Neural progenitor cell (in vitro differentiated cells): ENCODE results near the gene ITSN1. TPM values are rescaled to one million over a fixed set of nuclear protein-coding genes. Genes with fewer than 3 reads are reported as not detected.

ENCODE experiments used
- DNase-seq: peaks from one replicate; pipeline ENCODE4 v3.0.0-alpha.2; 2016; ENCODE audit warnings: low spot score
- H2AFZ ChIP-seq: fragments of 200-600 bp; sonication (generic); replicated peaks from 2 replicates; pipeline ENCODE4 v1.6.1; 2016; ENCODE audit warnings: antibody characterized with exemption
- H3F3A ChIP-seq: fragments of 200-600 bp; sonication (generic); 2 replicates; pipeline ENCODE4 v1.6.1; 2016; ENCODE audit warnings: antibody characterized with exemption, low read depth
- H3K27ac ChIP-seq: fragments of 200-600 bp; sonication (generic); 2 replicates; pipeline ENCODE4 v1.5.1; 2016; ENCODE audit warnings: mild to moderate bottlenecking
- H3K27me3 ChIP-seq: fragments of 200-600 bp; sonication (generic); 2 replicates; pipeline ENCODE4 v1.6.1; 2016; ENCODE audit warnings: mild to moderate bottlenecking, moderate library complexity
- H3K36me3 ChIP-seq: fragments of 200-600 bp; sonication (generic); 2 replicates; pipeline ENCODE4 v1.5.1; 2016
- H3K4me1 ChIP-seq: fragments of 200-600 bp; sonication (generic); 2 replicates; pipeline ENCODE4 v1.6.1; 2016; ENCODE audit warnings: mixed run types
- H3K4me2 ChIP-seq: fragments of 200-600 bp; sonication (generic); 2 replicates; pipeline ENCODE4 v1.6.1; 2016
- H3K4me3 ChIP-seq: fragments of 200-600 bp; sonication (generic); 2 replicates; pipeline ENCODE4 v1.5.1; 2016
- H3K79me2 ChIP-seq: fragments of 200-600 bp; sonication (generic); 2 replicates; pipeline ENCODE4 v1.6.1; 2016; ENCODE audit warnings: low read depth
- H3K9ac ChIP-seq: fragments of 200-600 bp; sonication (generic); 2 replicates; pipeline ENCODE4 v1.6.1; 2016
- H3K9me3 ChIP-seq: fragments of 200-600 bp; sonication (generic); 2 replicates; pipeline ENCODE4 v1.5.1; 2016; ENCODE audit warnings: low read depth
- H4K20me1 ChIP-seq: fragments of 200-600 bp; sonication (generic); 2 replicates; pipeline ENCODE4 v1.6.1; 2016; ENCODE audit warnings: low read depth
- H3K27ac Mint-ChIP-seq: 3 replicates; pipeline ENCODE4 v1.8.0; 2021; ENCODE audit warnings: mixed read lengths
- H3K27me3 Mint-ChIP-seq: 2 replicates; pipeline ENCODE4 v1.8.0; 2022; ENCODE audit warnings: low read depth, mild to moderate bottlenecking, inconsistent platforms, moderate library complexity, mixed read lengths; ENCODE audit not compliant: insufficient read depth
- H3K36me3 Mint-ChIP-seq: 3 replicates; pipeline ENCODE4 v1.8.0; 2021; ENCODE audit warnings: mixed read lengths
- H3K4me1 Mint-ChIP-seq: 3 replicates; pipeline ENCODE4 v1.8.0; 2021; ENCODE audit warnings: mixed read lengths
- H3K4me3 Mint-ChIP-seq: 3 replicates; pipeline ENCODE4 v1.8.0; 2021; ENCODE audit warnings: mild to moderate bottlenecking, moderate library complexity, mixed read lengths
- H3K9me3 Mint-ChIP-seq: 3 replicates; pipeline ENCODE4 v1.8.0; 2020; ENCODE audit warnings: mixed read lengths
- EZH2 ChIP-seq: fragments of 200-600 bp; sonication (generic); IDR thresholded peaks from 2 replicates; pipeline ENCODE4 v1.6.1; 2017; ENCODE audit warnings: antibody characterized with exemption, mild to moderate bottlenecking, moderate library complexity
- EZH2phosphoT487 ChIP-seq: fragments of 200-600 bp; sonication (generic); IDR thresholded peaks from 2 replicates; pipeline ENCODE4 v1.6.1; 2017; ENCODE audit warnings: antibody characterized with exemption
- total RNA-seq: library from RNA; depleted of rRNA; stranded (reverse); fragments of >200 nt; gene quantifications from 2 replicates; pipeline ENCODE4 v1.2.3, GENCODE V29; 2015; ENCODE audit warnings: low replicate concordance
- TF ChIP-seq, protein P1 (sequence below): fragments of 200-600 bp; sonication (generic); IDR thresholded peaks from 2 replicates; pipeline ENCODE4 v1.5.1; 2017; ENCODE audit warnings: antibody characterized with exemption, mild to moderate bottlenecking

ITSN1 gene
- total RNA-seq, 1 donor from 2014 or later: 136 TPM

DNA sequence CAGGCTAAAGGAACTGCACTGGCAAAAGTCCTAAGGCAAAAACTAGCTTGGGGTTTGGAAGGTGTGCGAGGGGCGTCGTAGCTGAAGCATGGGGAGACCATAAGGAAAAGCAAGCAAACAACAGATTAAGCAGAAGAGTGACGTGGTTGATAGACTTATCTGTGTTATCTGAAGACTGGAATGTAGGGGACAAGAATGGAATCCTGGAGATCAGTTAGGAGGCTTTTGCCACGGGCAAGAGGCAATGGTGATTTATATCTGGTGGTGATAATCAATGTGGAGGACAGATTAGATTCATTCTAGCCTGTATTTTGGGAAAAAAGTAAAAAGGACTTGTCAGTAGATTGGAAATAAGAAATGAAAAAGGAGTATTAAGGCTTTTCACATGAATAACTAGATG, 97.4 kb downstream of the ITSN1 start:
- H3K9ac ChIP-seq: no peak overlapping the region
- H3K9me3 Mint-ChIP-seq: no peaks in the 10 kb centered on the region
- H3K9me3 ChIP-seq: no peaks in the 10 kb centered on the region
- no peak overlapping the region for H3K4me2 ChIP-seq
- no peaks in the 10 kb centered on the region for H3K27me3 ChIP-seq
- H3K27ac Mint-ChIP-seq: no peak overlapping the region
- peaks cover 40% of the 10 kb centered on the region for H3K36me3 Mint-ChIP-seq
- no peak overlapping the region for H3K4me3 ChIP-seq
- TF ChIP-seq, protein P1, sequence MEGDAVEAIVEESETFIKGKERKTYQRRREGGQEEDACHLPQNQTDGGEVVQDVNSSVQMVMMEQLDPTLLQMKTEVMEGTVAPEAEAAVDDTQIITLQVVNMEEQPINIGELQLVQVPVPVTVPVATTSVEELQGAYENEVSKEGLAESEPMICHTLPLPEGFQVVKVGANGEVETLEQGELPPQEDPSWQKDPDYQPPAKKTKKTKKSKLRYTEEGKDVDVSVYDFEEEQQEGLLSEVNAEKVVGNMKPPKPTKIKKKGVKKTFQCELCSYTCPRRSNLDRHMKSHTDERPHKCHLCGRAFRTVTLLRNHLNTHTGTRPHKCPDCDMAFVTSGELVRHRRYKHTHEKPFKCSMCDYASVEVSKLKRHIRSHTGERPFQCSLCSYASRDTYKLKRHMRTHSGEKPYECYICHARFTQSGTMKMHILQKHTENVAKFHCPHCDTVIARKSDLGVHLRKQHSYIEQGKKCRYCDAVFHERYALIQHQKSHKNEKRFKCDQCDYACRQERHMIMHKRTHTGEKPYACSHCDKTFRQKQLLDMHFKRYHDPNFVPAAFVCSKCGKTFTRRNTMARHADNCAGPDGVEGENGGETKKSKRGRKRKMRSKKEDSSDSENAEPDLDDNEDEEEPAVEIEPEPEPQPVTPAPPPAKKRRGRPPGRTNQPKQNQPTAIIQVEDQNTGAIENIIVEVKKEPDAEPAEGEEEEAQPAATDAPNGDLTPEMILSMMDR: no peak
- TF ChIP-seq EZH2phosphoT487 (no peak), EZH2 (no peak)
- H2AFZ ChIP-seq: no peak overlapping the region
- H3F3A ChIP-seq: no peaks in the 10 kb centered on the region
- no peak for DNase-seq
- H3K4me1 ChIP-seq: no peaks in the 10 kb centered on the region
- no peaks in the 10 kb centered on the region for H3K4me1 Mint-ChIP-seq
- H3K27me3 Mint-ChIP-seq: no peaks in the 10 kb centered on the region
- peaks cover 4% of the 10 kb centered on the region for H3K36me3 ChIP-seq
- no peaks in the 10 kb centered on the region for H3K79me2 ChIP-seq
- peaks cover 7% of the 10 kb centered on the region for H4K20me1 ChIP-seq
- H3K27ac ChIP-seq: peak overlapping the region; percentile 26
- no peak overlapping the region for H3K4me3 Mint-ChIP-seq

GRCh38 chr21:33747420-33747819, 105.1 kb downstream of the ITSN1 start:
- Mint-ChIP-seq H3K27me3 (no peaks in the 10 kb centered on the region), H3K4me3 (no peak overlapping the region), H3K36me3 (peaks cover 61% of the 10 kb centered on the region), H3K9me3 (peaks cover 22% of the 10 kb centered on the region), H3K27ac (no peak overlapping the region), H3K4me1 (no peaks in the 10 kb centered on the region)
- DNase-seq: no peak
- Histone ChIP-seq H3K27me3 (no peaks in the 10 kb centered on the region), H3K27ac (no peak overlapping the region), H2AFZ (no peak overlapping the region), H3K79me2 (no peaks in the 10 kb centered on the region), H3K4me1 (no peaks in the 10 kb centered on the region), H3K4me2 (no peak overlapping the region), H4K20me1 (no peaks in the 10 kb centered on the region), H3K9ac (no peak overlapping the region), H3K36me3 (peaks cover 11% of the 10 kb centered on the region), H3K4me3 (no peak overlapping the region), H3K9me3 (no peaks in the 10 kb centered on the region), H3F3A (no peaks in the 10 kb centered on the region)
- TF ChIP-seq EZH2phosphoT487 (no peak), EZH2 (no peak)
- TF ChIP-seq, protein P1: no peak

- H3K27ac ChIP-seq: no peak overlapping the region
- no peak overlapping the region for H2AFZ ChIP-seq
- H3K36me3 Mint-ChIP-seq: peaks cover 51% of the 10 kb centered on the region
- no peak for DNase-seq
- no peaks in the 10 kb centered on the region for H3K4me1 Mint-ChIP-seq
- no peak overlapping the region for H3K4me3 Mint-ChIP-seq
- TF ChIP-seq, protein P1: no peak
- TF ChIP-seq EZH2: no peak
- no peak for TF ChIP-seq EZH2phosphoT487
- no peak overlapping the region for H3K9ac ChIP-seq
- H3K36me3 ChIP-seq: peaks cover 11% of the 10 kb centered on the region
- H3K4me2 ChIP-seq: no peak overlapping the region
- H4K20me1 ChIP-seq: no peaks in the 10 kb centered on the region
- no peaks in the 10 kb centered on the region for H3K4me1 ChIP-seq
- no peaks in the 10 kb centered on the region for H3K79me2 ChIP-seq
- no peaks in the 10 kb centered on the region for H3K27me3 Mint-ChIP-seq
- no peak overlapping the region for H3K4me3 ChIP-seq
- no peak overlapping the region for H3K27ac Mint-ChIP-seq
- peaks cover 22% of the 10 kb centered on the region for H3K9me3 Mint-ChIP-seq
- H3K9me3 ChIP-seq: no peaks in the 10 kb centered on the region
- no peaks in the 10 kb centered on the region for H3F3A ChIP-seq
- H3K27me3 ChIP-seq: no peaks in the 10 kb centered on the region
Measured at GRCh38 chr21:33748903-33749302, 106.6 kb downstream of the ITSN1 start.
